NT2/D1 (cell line): ENCODE data around the gene ATP5F1E.
"Not testable (repeated sequence)": the region's sequence is repeated elsewhere in the genome, so short reads cannot be mapped to it uniquely, and the experiment has no call there.

Source experiments
- DNase-seq: peaks from one replicate; pipeline ENCODE4 v3.0.0-alpha.2; 2011; ENCODE audit warnings: low read depth, low spot score
- H3K27me3 ChIP-seq: 2 replicates; pipeline ENCODE4 v1.6.0; 2011; ENCODE audit warnings: mild to moderate bottlenecking; ENCODE audit not compliant: insufficient read length, insufficient read depth
- H3K36me3 ChIP-seq: 2 replicates; pipeline ENCODE4 v1.6.1; 2011; ENCODE audit warnings: mild to moderate bottlenecking, low read length, mixed read lengths; ENCODE audit not compliant: insufficient read depth, insufficient read length
- H3K4me1 ChIP-seq: 2 replicates; pipeline ENCODE4 v1.5.1; 2011; ENCODE audit not compliant: insufficient read depth, insufficient read length
- H3K4me3 ChIP-seq: 2 replicates; pipeline ENCODE4 v1.5.1; 2011; ENCODE audit warnings: low read depth; ENCODE audit not compliant: insufficient read length
- H3K9ac ChIP-seq: 2 replicates; pipeline ENCODE4 v1.6.0; 2011; ENCODE audit warnings: low read depth; ENCODE audit not compliant: insufficient read length
- H3K9me3 ChIP-seq: 2 replicates; pipeline ENCODE4 v1.5.1; 2011; ENCODE audit warnings: mild to moderate bottlenecking, low read length; ENCODE audit not compliant: insufficient read depth
- SUZ12 ChIP-seq: IDR thresholded peaks from 2 replicates; pipeline ENCODE4 v1.6.1; 2011; ENCODE audit not compliant: insufficient read length, insufficient read depth; ENCODE audit errors: extremely low read depth
- YY1 ChIP-seq: IDR thresholded peaks from 2 replicates; pipeline ENCODE4 v1.6.1; 2011; ENCODE audit not compliant: insufficient read length, insufficient read depth
- ZNF274 ChIP-seq: IDR thresholded peaks from 2 replicates; pipeline ENCODE4 v1.6.1; 2011; ENCODE audit warnings: mild to moderate bottlenecking, low read depth, low read length

Gene ATP5F1E

DNA sequence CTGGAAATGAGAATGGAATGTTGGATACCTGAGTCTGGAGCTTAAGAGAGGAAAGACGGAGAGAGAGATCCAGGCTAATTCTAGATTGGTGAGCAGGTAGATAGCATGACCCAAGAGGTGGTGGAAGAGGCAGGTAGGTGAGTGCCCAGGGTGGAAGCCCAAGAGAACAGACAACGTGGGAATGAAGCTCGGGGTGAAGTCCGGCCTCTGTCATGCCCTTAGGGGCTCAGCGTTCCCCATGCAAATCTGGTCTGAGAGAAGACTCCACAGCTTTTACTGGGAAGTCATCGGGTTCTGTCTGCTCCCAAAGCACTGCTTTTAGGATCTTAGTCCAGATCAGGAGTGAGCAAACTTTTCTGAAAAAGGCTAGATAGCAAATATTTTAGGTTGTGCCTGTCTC, 47.4 kb downstream of the ATP5F1E start:
- TF ChIP-seq ZNF274 (no peak), YY1 (no peak), SUZ12 (no peak)
- Histone ChIP-seq H3K36me3 (peaks cover 58% of the 10 kb centered on the region), H3K4me1 (peaks cover 5% of the 10 kb centered on the region), H3K9me3 (no peaks in the 10 kb centered on the region), H3K27me3 (no peaks in the 10 kb centered on the region), H3K4me3 (no peak overlapping the region), H3K9ac (no peak overlapping the region)
- no peak for DNase-seq

DNA sequence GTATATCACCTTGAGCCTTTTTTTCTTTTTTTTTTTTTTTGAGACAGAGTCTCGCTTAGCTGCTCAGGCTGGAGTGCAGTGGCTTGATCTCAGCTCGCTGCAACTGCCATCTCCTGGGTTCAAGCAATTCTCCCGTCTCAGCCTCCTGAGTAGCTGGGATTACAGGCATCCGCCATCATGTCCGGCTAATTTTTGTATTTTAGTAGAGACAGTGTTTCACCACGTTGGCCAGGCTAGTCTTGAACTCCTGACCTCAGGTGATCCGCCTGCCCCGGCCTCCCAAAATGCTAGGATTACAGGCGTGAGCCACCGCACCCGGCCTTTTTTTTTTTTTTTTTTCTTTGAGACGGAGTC, 49.0 kb downstream of the ATP5F1E start:
- not testable (repeated sequence) for H3K4me3 ChIP-seq, H3K4me1 ChIP-seq, DNase-seq, H3K9me3 ChIP-seq, H3K9ac ChIP-seq, H3K27me3 ChIP-seq
- peaks cover 42% of the 10 kb centered on the region for H3K36me3 ChIP-seq

DNA sequence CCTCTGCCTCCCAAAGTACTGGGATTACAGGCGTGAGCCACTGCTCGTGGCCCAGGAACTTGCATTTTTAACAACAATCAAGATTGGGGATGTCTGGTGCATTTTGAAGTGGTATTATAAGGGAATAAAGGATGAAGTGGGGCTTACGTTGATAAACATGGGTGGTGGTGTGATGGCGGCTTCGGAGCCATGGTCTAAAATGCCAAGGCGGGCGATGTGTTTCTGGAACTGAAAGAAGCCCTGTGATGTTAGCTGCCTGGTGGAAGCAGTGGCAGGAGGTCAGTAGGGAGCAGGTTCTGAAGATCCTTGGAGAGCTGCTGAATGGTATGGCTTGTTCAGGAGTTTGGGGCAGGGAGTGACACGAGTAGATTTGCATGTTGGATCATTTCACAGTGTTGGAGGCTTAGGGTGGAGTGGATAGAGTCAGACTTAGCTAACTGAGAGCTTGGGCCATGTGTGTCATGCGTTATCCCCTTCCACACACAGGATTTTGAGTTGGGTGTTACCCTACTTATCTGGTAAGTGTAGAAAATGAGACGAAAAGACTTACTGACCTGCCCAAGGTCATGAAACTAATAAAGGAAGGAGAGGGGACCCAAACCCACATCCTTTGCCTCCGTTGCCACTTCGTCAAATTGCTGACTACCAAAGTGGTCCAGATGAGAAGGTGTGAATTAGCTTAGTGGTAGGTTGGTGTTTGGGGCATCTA, 49.6 kb downstream of the ATP5F1E start:
- TF ChIP-seq ZNF274 (no peak), YY1 (no peak), SUZ12 (no peak)
- Histone ChIP-seq H3K36me3 (peaks cover 37% of the 10 kb centered on the region), H3K9me3 (no peaks in the 10 kb centered on the region), H3K9ac (no peak overlapping the region), H3K27me3 (no peaks in the 10 kb centered on the region), H3K4me1 (peaks cover 5% of the 10 kb centered on the region), H3K4me3 (no peak overlapping the region)
- no peak for DNase-seq

DNA sequence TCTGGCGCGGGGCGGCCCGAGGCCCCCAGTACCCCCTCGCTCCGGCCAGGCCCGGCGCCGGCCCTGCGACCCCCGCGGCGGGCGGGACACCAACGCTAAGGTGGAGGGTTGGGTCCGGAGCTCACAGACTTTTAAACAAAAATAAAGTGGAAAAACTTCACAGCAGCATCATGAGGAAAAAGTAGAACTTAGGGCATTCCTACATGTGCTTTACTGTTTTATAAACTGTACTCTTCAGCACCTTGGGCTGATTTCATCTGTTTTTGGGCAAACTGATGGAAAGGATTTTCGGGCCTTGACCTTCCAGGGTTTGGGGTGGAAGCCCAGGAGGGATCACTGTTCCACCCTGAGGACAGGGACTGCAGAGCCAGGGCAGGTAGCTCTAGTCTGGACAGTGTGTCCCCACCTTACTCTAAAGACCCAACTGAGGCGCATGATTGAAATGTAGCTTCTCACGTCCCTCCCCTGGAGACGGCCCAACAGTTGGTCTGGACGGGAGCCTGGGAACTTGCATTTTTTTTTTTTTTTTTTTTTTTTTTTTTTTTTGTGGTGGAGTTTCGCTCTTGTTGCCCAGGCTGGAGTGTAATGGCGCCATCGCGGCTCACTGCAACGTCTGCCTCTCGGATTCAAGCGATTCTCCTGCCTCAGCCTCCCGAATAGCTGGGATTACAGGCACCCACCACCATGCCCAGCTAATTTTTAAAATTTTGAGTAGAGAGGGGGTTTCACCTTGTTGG, 50.3 kb downstream of the ATP5F1E start:
- peak overlapping the region; percentile 94 for H3K9ac ChIP-seq

DNA sequence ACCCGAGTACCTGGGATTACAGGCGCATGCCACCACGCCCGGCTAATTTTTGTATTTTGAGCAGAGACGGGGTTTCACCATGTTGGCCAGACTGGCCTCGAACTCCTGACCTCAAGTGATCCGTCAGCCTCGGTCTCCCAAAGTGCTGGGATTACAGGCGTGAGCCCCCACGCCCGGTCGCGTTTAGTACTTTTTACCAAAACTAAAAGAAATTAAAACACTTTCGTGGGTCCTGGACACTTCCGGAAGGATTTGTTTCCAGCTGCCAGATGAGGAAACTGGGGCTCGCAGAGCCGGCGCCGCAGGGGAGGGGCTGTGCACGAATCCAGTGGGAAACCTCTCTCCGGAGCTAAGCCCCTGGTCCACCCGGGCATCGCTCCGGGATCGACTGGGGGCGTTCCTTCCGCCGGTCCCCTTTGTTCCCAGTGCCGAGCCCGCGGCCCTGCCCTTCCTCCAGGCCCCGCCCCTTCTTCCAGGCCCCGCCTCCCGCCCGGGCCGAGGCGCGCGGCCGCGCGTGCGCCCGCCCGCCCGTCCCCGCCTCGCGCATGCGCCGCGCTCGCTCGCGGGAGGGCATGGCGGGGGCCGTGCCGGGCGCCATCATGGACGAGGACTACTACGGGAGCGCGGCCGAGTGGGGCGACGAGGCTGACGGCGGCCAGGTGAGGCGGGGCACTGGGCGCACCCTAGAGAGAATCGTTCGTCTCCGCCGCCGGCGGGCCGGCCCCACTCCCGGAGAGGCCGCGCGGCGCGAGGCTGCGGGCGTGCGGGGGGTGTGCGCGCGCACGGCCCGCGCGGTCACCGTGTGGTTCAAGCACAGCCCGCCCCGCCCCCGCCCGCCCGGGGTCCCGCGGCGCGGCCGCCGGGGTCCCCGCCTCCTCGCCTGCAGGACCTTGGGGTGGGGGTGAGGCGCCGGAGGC, 51.2 kb downstream of the ATP5F1E start, which contains the start of gene NELFCD:
Gene NELFCD (plus strand): TSS at position 546 of the 917 bp plus-strand sequence. CDS start 54 bp downstream, at position 600.
- Histone ChIP-seq H3K27me3 (no peaks in the 10 kb centered on the region), H3K4me3 (peak within 1 kb of the TSS; percentile 51), H3K4me1 (peaks cover 5% of the 10 kb centered on the region), H3K9me3 (peaks cover 3% of the 10 kb centered on the region; the same call in 1 of the 2 replicates), H3K9ac (peak within 1 kb of the TSS; percentile 94), H3K36me3 (peaks cover 21% of the 10 kb centered on the region)
- TF ChIP-seq SUZ12 (no peak), ZNF274 (no peak), YY1 (no peak)
- peak; percentile 79 for DNase-seq

More for the DNA sequence above, 50.3 kb downstream of the ATP5F1E start:
- Histone ChIP-seq H3K36me3 (peaks cover 29% of the 10 kb centered on the region), H3K27me3 (no peaks in the 10 kb centered on the region), H3K9me3 (no peaks in the 10 kb centered on the region), H3K4me3 (peak overlapping the region; percentile 51), H3K4me1 (peaks cover 5% of the 10 kb centered on the region)
- TF ChIP-seq SUZ12 (no peak), ZNF274 (no peak), YY1 (no peak)
- no peak for DNase-seq

DNA sequence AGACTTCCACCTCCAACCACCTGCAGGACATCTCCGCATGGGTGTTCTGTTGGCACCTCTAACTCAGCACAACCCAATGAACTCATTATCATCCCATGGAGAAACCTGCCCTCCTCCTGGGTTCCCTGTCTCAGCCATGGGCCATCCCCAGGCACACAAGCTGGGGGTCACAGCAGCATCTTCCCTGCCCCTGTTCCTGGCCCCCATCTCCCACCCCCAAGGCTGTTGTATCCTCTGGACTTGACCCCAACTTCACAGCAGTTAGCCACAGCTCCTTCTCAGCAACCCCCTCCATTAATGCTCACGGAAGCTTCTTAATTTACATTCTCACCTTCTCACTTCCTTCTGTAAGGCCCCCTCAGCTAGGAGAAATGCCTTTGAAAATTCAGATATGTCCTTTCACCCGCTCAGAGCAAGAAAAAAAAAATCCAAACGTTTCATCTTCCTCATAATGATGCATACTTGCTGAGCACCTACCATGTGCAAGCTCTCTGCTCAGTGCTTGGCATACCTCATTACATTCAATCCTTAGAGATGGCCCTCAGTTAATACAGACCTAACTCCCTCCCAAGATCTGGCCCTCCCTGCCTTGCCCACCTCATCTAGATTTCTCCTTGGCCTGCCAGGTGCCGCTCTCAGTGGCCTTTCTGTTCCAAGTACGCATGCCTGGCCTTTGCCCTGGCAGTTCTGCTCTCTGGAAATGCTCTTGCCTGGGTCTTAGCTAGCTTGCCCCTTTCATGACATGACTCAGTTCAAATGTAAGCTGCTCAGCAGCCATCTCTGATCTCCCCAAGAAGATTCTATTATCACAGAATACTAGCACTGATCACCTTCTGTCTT, 53.6 kb downstream of the ATP5F1E start:
- DNase-seq, result no peak
- Histone ChIP-seq H3K4me3 (no peak overlapping the region), H3K9me3 (peaks cover 13% of the 10 kb centered on the region), H3K27me3 (no peaks in the 10 kb centered on the region), H3K9ac (no peak overlapping the region), H3K36me3 (peaks cover 7% of the 10 kb centered on the region), H3K4me1 (peaks cover 5% of the 10 kb centered on the region)
- TF ChIP-seq ZNF274 (no peak), YY1 (no peak), SUZ12 (no peak)
